GM12865 (cell line): Measurements from ENCODE around the gene EHMT1.
"Not testable (repeated sequence)": the region's sequence is repeated elsewhere in the genome, so short reads cannot be mapped to it uniquely, and the experiment has no call there.

Experiments used
- DNase-seq: peaks from one replicate; pipeline ENCODE4 v3.0.0; 2010; ENCODE audit warnings: low read depth
- H3K4me3 ChIP-seq: 2 replicates; pipeline ENCODE4 v1.5.1; 2011; ENCODE audit warnings: mild to moderate bottlenecking, low read depth, low read length, control low read depth
- TF ChIP-seq, protein P1 (sequence below): IDR thresholded peaks from 2 replicates; pipeline ENCODE4 v1.5.1; 2011; ENCODE audit warnings: low read length, control low read depth, low read depth, inconsistent platforms; ENCODE audit not compliant: insufficient read depth; ENCODE audit errors: missing control alignments

Gene EHMT1

DNA sequence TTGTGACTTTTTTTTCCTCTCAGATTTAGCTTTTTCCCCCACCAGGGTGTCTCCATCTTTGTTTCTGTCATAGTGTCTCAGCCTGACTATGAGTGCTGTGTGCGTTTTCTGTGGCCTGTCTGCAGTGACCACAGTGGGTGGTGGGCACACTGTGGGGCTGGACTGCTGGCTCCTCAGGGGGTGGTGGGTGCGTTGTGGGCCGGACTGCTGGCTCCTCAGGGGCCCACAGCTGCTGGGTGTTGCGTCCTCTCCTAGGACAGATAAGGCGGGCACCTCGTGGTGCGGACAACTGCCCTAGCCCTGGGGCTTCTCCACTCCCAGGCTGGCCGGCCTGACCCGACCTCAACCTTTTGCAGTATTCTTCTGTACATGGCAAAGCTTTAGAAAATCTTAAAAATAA lies 100.4 kb downstream of the EHMT1 start:
- TF ChIP-seq, protein P1, sequence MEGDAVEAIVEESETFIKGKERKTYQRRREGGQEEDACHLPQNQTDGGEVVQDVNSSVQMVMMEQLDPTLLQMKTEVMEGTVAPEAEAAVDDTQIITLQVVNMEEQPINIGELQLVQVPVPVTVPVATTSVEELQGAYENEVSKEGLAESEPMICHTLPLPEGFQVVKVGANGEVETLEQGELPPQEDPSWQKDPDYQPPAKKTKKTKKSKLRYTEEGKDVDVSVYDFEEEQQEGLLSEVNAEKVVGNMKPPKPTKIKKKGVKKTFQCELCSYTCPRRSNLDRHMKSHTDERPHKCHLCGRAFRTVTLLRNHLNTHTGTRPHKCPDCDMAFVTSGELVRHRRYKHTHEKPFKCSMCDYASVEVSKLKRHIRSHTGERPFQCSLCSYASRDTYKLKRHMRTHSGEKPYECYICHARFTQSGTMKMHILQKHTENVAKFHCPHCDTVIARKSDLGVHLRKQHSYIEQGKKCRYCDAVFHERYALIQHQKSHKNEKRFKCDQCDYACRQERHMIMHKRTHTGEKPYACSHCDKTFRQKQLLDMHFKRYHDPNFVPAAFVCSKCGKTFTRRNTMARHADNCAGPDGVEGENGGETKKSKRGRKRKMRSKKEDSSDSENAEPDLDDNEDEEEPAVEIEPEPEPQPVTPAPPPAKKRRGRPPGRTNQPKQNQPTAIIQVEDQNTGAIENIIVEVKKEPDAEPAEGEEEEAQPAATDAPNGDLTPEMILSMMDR = no peak
- no peak overlapping the region for H3K4me3 ChIP-seq

DNA sequence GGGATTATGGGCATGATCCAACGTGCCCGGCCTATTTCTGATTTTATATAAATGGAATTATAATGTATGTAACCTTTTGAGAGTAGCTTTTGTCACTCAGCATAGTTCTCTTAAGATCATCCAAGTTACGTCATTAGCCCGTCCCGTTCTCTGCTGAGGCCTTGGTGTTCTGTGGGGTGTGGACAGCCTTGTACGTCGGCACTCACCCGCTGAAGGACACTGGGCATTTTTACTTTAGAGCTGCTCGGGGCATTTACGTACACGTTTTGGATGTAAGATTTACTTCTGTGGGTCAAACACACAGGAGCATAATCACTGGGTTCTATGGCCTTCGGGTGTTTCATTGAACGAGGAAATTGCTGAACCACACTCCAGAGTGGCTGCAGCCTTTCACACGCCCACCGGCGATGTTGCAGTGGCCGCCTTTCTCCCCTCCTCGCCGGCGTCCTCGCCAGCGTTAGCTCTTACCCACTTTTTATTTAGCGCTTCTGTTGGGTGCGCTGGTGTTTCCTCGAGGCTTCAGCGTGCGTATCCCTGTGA lies 101.8 kb downstream of the EHMT1 start:
- DNase-seq = no peak
- H3K4me3 ChIP-seq = no peak overlapping the region
- TF ChIP-seq, protein P1 = no peak

More for the DNA sequence above, 100.4 kb downstream of the EHMT1 start:
- no peak for DNase-seq

DNA sequence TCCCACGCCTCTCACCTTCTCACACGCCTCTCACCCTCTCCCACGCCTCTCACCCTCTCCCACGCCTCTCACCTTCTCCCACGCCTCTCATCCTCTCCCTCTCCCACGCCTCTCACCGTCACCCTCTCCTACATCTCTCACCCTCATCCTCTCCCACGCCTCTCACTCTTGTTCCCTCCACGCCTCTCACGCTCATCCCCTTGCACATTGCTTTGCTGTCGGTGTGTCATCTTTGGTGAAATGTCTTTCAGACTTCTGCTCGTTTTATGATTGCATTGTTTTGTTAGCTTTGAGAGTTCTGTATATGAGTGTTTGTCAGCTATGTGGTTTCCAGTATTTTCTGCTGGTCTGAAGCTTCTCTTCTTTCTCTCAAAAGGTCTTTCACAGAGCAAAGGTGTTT lies 102.7 kb downstream of the EHMT1 start:
- DNase-seq = no peak

DNA sequence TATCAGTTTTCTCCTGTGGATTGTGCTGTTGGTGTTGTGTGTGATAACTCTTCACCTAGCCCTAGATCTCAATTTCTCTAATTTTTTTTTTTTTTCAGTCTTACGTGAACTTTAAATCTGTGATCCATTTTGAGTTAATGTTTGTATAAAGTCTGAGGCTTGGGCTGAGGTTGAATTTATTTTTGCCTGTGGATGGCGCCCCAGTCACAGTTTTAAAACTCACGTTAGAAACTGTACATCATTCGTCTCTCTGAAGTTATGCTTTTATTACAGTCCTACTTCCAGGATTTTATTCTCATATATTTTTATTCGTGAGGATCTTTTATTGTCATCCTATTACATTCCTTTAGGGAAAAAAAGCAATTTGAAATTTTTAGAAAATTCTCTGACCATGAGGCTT lies 103.1 kb downstream of the EHMT1 start:
- no peak for DNase-seq
- TF ChIP-seq, protein P1 = no peak
- H3K4me3 ChIP-seq = no peak overlapping the region

More for the DNA sequence above, 102.7 kb downstream of the EHMT1 start:
- H3K4me3 ChIP-seq = no peak overlapping the region
- TF ChIP-seq, protein P1 = no peak

DNA sequence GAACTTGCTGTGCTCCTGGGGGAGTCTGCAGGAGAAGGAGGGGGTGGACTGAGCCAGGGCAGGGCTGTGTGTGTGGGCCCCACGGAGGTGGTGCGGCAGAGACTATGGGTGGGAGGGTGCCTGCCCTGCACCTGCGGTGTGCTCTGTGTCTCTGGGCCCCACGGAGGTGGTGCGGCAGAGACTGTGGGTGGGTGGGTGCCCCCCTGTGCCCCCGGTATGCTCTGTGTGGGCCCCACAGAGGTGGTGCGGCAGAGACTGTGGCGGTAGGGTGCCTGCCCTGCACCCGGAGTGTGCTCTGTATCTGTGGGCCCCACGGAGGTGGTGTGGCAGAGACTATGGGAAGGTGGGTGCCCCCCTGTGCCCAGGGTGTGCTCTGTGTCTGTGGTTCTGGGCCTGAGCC lies 103.7 kb downstream of the EHMT1 start:
- no peak overlapping the region for H3K4me3 ChIP-seq
- DNase-seq = no peak
- TF ChIP-seq, protein P1 = no peak

DNA sequence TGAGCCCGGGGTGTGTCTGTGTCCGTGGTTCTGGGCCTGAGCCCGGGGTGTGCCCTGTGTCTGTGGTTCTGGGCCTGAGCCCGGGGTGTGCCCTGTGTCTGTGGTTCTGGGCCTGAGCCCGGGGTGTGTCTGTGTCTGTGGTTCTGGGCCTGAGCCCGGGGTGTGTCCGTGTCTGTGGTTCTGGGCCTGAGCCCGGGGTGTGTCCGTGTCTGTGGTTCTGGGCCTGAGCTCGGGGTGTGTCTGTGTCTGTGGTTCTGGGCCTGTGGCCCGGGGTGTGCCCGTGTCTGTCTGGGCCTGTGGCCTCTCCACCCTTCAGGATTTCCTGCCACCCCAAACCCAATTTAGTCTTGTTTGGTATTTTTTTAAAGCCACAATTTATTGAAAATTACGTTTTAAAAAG lies 104.6 kb downstream of the EHMT1 start:
- not testable (repeated sequence) for DNase-seq, H3K4me3 ChIP-seq

DNA sequence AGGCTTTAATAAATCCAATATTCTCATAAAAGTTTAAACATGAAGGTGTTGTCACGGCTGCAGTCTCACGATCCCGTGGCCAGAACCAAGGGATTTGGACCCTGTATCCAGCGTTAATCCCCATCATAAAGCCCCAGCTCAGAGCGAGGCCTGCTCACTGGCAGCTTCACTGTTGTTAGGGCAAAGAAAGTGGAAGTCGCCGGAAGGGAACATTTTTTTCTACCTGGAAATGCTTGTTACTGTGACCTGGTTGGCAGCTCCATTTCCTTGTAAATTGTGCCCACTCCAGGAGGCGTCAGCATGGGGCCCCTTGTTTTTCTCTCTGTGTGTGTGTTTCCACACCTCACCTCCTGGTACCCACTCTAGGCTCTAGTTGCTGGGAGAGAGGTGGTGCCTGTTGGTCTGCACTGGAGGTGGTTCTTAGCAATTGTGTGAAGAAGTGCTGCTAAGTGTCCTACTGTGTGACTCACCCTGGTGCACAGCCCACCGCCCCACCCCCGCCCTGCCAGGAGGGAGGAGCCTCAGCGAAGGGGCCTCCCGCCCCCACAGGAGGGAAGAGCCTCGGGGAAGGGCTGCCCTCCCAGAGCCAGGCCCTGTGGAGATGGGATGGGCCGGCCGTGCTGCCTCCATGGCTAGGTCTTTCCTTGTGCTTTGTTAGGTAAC lies 105.1 kb downstream of the EHMT1 start:
- no peak for DNase-seq

More for the DNA sequence above, 105.1 kb downstream of the EHMT1 start:
- no peak overlapping the region for H3K4me3 ChIP-seq
- TF ChIP-seq, protein P1 = no peak
